ENCODE data around the gene ANKRD23. TPM values are rescaled to one million over a fixed set of nuclear protein-coding genes. Genes with fewer than 3 reads are reported as not detected.
"Not testable (repeated sequence)": the region's sequence is repeated elsewhere in the genome, so short reads cannot be mapped to it uniquely, and the experiment has no call there.

ANKRD23 gene
- 1 to 10 TPM; 3.0 to 8.2 (median 3.2) TPM for total RNA-seq

- peaks cover 0 to 9% of the 10 kb centered on the region in 2 donors for H3K4me1 ChIP-seq
- peaks cover 2 to 5% of the 10 kb centered on the region in 2 donors for H3K36me3 ChIP-seq
- no peaks in the 10 kb centered on the region for H3K27me3 ChIP-seq
- no peak within 1 kb of the TSS for H3K27ac ChIP-seq
- intact Hi-C loops (cut with DNase I): no loop called here
- H3K9me3 ChIP-seq: no peaks in the 10 kb centered on the region
- TF ChIP-seq CTCF (IDR thresholded peaks at IDR 0.05) (no peak), POLR2A (IDR thresholded peaks at IDR 0.05) (no peak)
- no peak for DNase-seq
- no peak within 1 kb of the TSS for H3K4me3 ChIP-seq (replicated peaks in 1 of 3)
- 97% methylated on average over 14 of the region's 14 CpGs for WGBS, 2 donors
Observed at GRCh38 chr2:96843538-96844268, at the start of gene ANKRD23. Gene ANKRD23 (minus strand): TSS chr2:96844021. CDS start chr2:96843992, 29 bp downstream.

DNA sequence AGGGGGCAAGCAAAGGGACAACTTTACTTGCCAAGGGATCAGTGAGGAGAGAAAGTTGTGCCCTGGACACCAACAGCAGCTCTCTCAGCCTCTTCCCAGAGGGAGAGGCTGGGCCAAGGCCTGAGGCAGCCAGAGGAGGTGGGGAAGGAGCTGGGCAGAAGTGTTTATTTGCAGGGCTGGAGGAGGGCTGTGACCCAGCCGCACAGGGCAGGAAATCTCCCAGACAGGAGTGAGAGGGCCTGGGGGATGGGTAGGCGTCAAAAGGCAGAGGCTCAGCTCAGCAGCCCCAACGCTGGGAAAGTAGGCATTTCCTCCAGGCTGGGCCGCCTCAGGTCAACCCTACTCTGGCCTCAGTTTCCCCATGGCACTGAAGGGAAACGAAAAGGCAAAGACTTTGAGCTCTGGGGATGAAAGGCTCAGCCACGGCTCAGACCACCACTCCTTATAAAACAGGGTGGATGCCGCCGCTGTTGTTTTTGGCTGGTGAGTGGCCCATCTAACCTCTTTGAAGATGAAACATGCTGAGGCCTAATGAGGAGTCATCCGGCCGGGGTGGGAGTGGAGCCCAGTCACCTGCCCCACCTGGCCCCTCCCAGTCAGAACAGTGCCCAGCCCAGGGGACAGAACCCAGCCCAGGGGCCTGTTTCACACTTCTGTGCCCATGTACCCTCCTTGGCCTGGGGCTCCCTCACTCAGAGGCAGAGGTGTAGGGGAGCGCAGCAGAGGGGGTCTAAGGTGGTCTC lies 47.9 kb upstream of the ANKRD23 start:
- H3K4me1 ChIP-seq: peaks cover 9 to 44% of the 10 kb centered on the region in 2 donors
- no peak for DNase-seq
- TF ChIP-seq CTCF (IDR thresholded peaks at IDR 0.05): no peak
- no peak for TF ChIP-seq POLR2A (IDR thresholded peaks at IDR 0.05)
- no peaks in the 10 kb centered on the region for H3K27me3 ChIP-seq
- no peaks in the 10 kb centered on the region for H3K36me3 ChIP-seq
- 74 to 77% methylated on average over 8 to 11 of the region's 11 CpGs for WGBS, 2 donors
- H3K9me3 ChIP-seq: no peaks in the 10 kb centered on the region
- H3K27ac ChIP-seq: no peak overlapping the region
- H3K4me3 ChIP-seq (replicated peaks in 1 of 3): no peak overlapping the region
- intact Hi-C loops (cut with DNase I): no loop called here

GRCh38 chr2:96890726-96891385 lies 47.0 kb upstream of the ANKRD23 start:
- DNase-seq: no peak
- Histone ChIP-seq H3K4me1 (peaks cover 9 to 41% of the 10 kb centered on the region in 2 donors), H3K27ac (no peak overlapping the region), H3K36me3 (no peaks in the 10 kb centered on the region), H3K4me3 (replicated peaks in 1 of 3) (no peak overlapping the region), H3K9me3 (no peaks in the 10 kb centered on the region), H3K27me3 (no peaks in the 10 kb centered on the region)
- TF ChIP-seq CTCF (IDR thresholded peaks at IDR 0.05) (no peak), POLR2A (IDR thresholded peaks at IDR 0.05) (no peak)
- intact Hi-C loops (cut with DNase I): no loop called here
- WGBS, 2 donors: 41 to 59% methylated on average over 6 of the region's 6 CpGs

- intact Hi-C loops (cut with DNase I): no loop called here
Observed at GRCh38 chr2:96890252-96890651, 46.4 kb upstream of the ANKRD23 start.

DNA sequence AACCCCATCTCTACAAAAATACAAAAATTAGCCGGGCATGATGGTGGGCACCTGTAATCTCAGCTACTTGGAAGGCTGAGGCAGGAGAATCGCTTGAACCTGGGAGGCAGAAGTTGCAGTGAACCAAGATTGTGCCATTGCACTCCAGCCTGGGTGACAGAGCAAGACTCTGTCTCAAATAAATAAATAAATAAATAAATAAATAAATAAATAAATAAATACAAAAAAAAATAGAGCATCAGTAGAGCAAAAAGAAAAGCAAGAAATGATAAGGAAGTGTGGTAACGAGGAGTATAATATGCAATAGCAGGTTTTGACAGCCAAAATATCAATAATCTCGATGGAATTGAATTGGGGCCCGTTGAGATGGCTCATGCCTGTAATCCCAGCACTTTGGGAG lies 45.7 kb upstream of the ANKRD23 start:
- H3K27ac ChIP-seq; intact Hi-C loops (cut with DNase I); H3K9me3 ChIP-seq; H3K4me3 ChIP-seq (replicated peaks in 1 of 3); H3K27me3 ChIP-seq; DNase-seq; H3K36me3 ChIP-seq: not testable (repeated sequence)
- 93% methylated on average over 5 of the region's 5 CpGs for whole genome bisulfite sequencing, 2 donors
- H3K4me1 ChIP-seq: peaks cover 9 to 35% of the 10 kb centered on the region in 2 donors

More at GRCh38 chr2:96890252-96890651, 46.4 kb upstream of the ANKRD23 start:
- 85 to 91% methylated on average over 7 of the region's 7 CpGs for WGBS, 2 donors
- Histone ChIP-seq H3K4me3 (replicated peaks in 1 of 3) (no peak overlapping the region), H3K27ac (no peak overlapping the region), H3K9me3 (no peaks in the 10 kb centered on the region), H3K36me3 (no peaks in the 10 kb centered on the region), H3K27me3 (no peaks in the 10 kb centered on the region), H3K4me1 (peaks cover 9 to 35% of the 10 kb centered on the region in 2 donors)
- no peak for DNase-seq
- no peak for TF ChIP-seq CTCF (IDR thresholded peaks at IDR 0.05)
- no peak for TF ChIP-seq POLR2A (IDR thresholded peaks at IDR 0.05)
